Measurements from ENCODE around the gene RYR2. TPM values are rescaled to one million over a fixed set of nuclear protein-coding genes. Genes with fewer than 3 reads are reported as not detected.

The RYR2 gene
- total and polyA plus RNA-seq, 4 experiments from 2014 or later, result not detected

GRCh38 chr1:237690656-237691055 lies 648.7 kb downstream of the RYR2 start:
- CTCF ChIA-PET (ENCODE audit: partially characterized antibody), result no interaction called here
- no peaks in the 10 kb centered on the region for H3K4me1 Mint-ChIP-seq
- peaks cover 0 to 2% of the 10 kb centered on the region in 2 donors for H3K9me3 ChIP-seq (ENCODE audit: control insufficient read depth in 1 of 2, low read length in 2 of 2)
- no peaks in the 10 kb centered on the region for H3K36me3 ChIP-seq (ENCODE audit: insufficient read depth, low read length)
- H3K36me3 Mint-ChIP-seq, result no peaks in the 10 kb centered on the region
- intact Hi-C loops (cut with micrococcal nuclease), result no loop called here
- H3K4me3 ChIP-seq (ENCODE audit: low read length in 2 of 2), result no peak overlapping the region
- H3K27me3 ChIP-seq (ENCODE audit: insufficient read depth, low read length), result no peaks in the 10 kb centered on the region
- H3K27me3 Mint-ChIP-seq, result no peaks in the 10 kb centered on the region
- POLR2A ChIA-PET (ENCODE audit: partially characterized antibody), result no interaction called here
- H3K27ac ChIP-seq (ENCODE audit: low read depth, low read length), result no peak overlapping the region
- no peak overlapping the region for H3K4me3 Mint-ChIP-seq
- H3K27ac Mint-ChIP-seq, result no peak overlapping the region
- no peaks in the 10 kb centered on the region for H3K4me1 ChIP-seq (ENCODE audit: insufficient read depth, low read length)
- no peaks in the 10 kb centered on the region for H3K9me3 Mint-ChIP-seq
- DNase-seq, result no peak

- H3K36me3 Mint-ChIP-seq, result no peaks in the 10 kb centered on the region
- CTCF ChIA-PET (ENCODE audit: partially characterized antibody), result no interaction called here
These were observed 650.3 kb downstream of the RYR2 start for GRCh38 chr1:237692255-237692654.

GRCh38 chr1:237695878-237696277 lies 653.9 kb downstream of the RYR2 start:
- ChIA-PET CTCF (ENCODE audit: partially characterized antibody) (no interaction called here), POLR2A (ENCODE audit: partially characterized antibody) (no interaction called here)
- no peak overlapping the region for H3K27ac ChIP-seq (ENCODE audit: low read depth, low read length)
- Mint-ChIP-seq H3K4me3 (no peak overlapping the region), H3K27me3 (no peaks in the 10 kb centered on the region), H3K36me3 (no peaks in the 10 kb centered on the region), H3K4me1 (no peaks in the 10 kb centered on the region), H3K9me3 (no peaks in the 10 kb centered on the region), H3K27ac (peak overlapping the region in 1 of 7 donors; percentile 7)
- no peak for DNase-seq
- H3K27me3 ChIP-seq (ENCODE audit: insufficient read depth, low read length), result no peaks in the 10 kb centered on the region
- intact Hi-C loops (cut with micrococcal nuclease), result no loop called here
- H3K4me3 ChIP-seq (ENCODE audit: low read length in 2 of 2), result no peak overlapping the region
- H3K9me3 ChIP-seq (ENCODE audit: control insufficient read depth in 1 of 2, low read length in 2 of 2), result peaks cover 0 to 2% of the 10 kb centered on the region in 2 donors
- H3K36me3 ChIP-seq (ENCODE audit: insufficient read depth, low read length), result no peaks in the 10 kb centered on the region
- no peaks in the 10 kb centered on the region for H3K4me1 ChIP-seq (ENCODE audit: insufficient read depth, low read length)

More at GRCh38 chr1:237692255-237692654, 650.3 kb downstream of the RYR2 start:
- no peak for DNase-seq
- Histone ChIP-seq H3K4me3 (ENCODE audit: low read length in 2 of 2) (no peak overlapping the region), H3K9me3 (ENCODE audit: control insufficient read depth in 1 of 2, low read length in 2 of 2) (peaks cover 0 to 2% of the 10 kb centered on the region in 2 donors), H3K4me1 (ENCODE audit: insufficient read depth, low read length) (no peaks in the 10 kb centered on the region), H3K36me3 (ENCODE audit: insufficient read depth, low read length) (no peaks in the 10 kb centered on the region), H3K27ac (ENCODE audit: low read depth, low read length) (no peak overlapping the region), H3K27me3 (ENCODE audit: insufficient read depth, low read length) (no peaks in the 10 kb centered on the region)
- POLR2A ChIA-PET (ENCODE audit: partially characterized antibody), result no interaction called here
- intact Hi-C loops (cut with micrococcal nuclease), result no loop called here
- H3K4me3 Mint-ChIP-seq, result no peak overlapping the region
- no peaks in the 10 kb centered on the region for H3K4me1 Mint-ChIP-seq
- H3K9me3 Mint-ChIP-seq, result no peaks in the 10 kb centered on the region
- H3K27me3 Mint-ChIP-seq, result no peaks in the 10 kb centered on the region
- no peak overlapping the region for H3K27ac Mint-ChIP-seq

- no peak for DNase-seq
- peaks cover 0 to 2% of the 10 kb centered on the region in 2 donors for H3K9me3 ChIP-seq (ENCODE audit: control insufficient read depth in 1 of 2, low read length in 2 of 2)
- H3K4me1 Mint-ChIP-seq, result no peaks in the 10 kb centered on the region
- H3K36me3 ChIP-seq (ENCODE audit: insufficient read depth, low read length), result no peaks in the 10 kb centered on the region
- H3K4me3 Mint-ChIP-seq, result no peak overlapping the region
- no peak overlapping the region for H3K27ac Mint-ChIP-seq
- peaks cover 0 to 2% (median 0%) of the 10 kb centered on the region in 8 donors for H3K9me3 Mint-ChIP-seq
- no peaks in the 10 kb centered on the region for H3K27me3 Mint-ChIP-seq
- POLR2A ChIA-PET (ENCODE audit: partially characterized antibody), result no interaction called here
- no peak overlapping the region for H3K4me3 ChIP-seq (ENCODE audit: low read length in 2 of 2)
- intact Hi-C loops (cut with micrococcal nuclease), result no loop called here
- no peaks in the 10 kb centered on the region for H3K4me1 ChIP-seq (ENCODE audit: insufficient read depth, low read length)
- H3K36me3 Mint-ChIP-seq, result no peaks in the 10 kb centered on the region
- CTCF ChIA-PET (ENCODE audit: partially characterized antibody), result no interaction called here
- H3K27me3 ChIP-seq (ENCODE audit: insufficient read depth, low read length), result no peaks in the 10 kb centered on the region
- no peak overlapping the region for H3K27ac ChIP-seq (ENCODE audit: low read depth, low read length)
These were observed 658.2 kb downstream of the RYR2 start for GRCh38 chr1:237700181-237700580.

- no peak for DNase-seq
- Mint-ChIP-seq H3K36me3 (no peaks in the 10 kb centered on the region), H3K4me3 (no peak overlapping the region), H3K4me1 (no peaks in the 10 kb centered on the region), H3K9me3 (peaks cover 0 to 2% (median 0%) of the 10 kb centered on the region in 8 donors), H3K27ac (no peak overlapping the region), H3K27me3 (no peaks in the 10 kb centered on the region)
- Histone ChIP-seq H3K4me1 (ENCODE audit: insufficient read depth, low read length) (no peaks in the 10 kb centered on the region), H3K9me3 (ENCODE audit: control insufficient read depth in 1 of 2, low read length in 2 of 2) (no peaks in the 10 kb centered on the region), H3K4me3 (ENCODE audit: low read length in 2 of 2) (no peak overlapping the region), H3K27ac (ENCODE audit: low read depth, low read length) (no peak overlapping the region), H3K36me3 (ENCODE audit: insufficient read depth, low read length) (no peaks in the 10 kb centered on the region), H3K27me3 (ENCODE audit: insufficient read depth, low read length) (no peaks in the 10 kb centered on the region)
- ChIA-PET POLR2A (ENCODE audit: partially characterized antibody) (no interaction called here), CTCF (ENCODE audit: partially characterized antibody) (no interaction called here)
- intact Hi-C loops (cut with micrococcal nuclease), result no loop called here
These were observed 659.5 kb downstream of the RYR2 start for GRCh38 chr1:237701534-237701933.

GRCh38 chr1:237702161-237702560 lies 660.2 kb downstream of the RYR2 start:
- Histone ChIP-seq H3K9me3 (ENCODE audit: control insufficient read depth in 1 of 2, low read length in 2 of 2) (no peaks in the 10 kb centered on the region), H3K36me3 (ENCODE audit: insufficient read depth, low read length) (no peaks in the 10 kb centered on the region), H3K27me3 (ENCODE audit: insufficient read depth, low read length) (no peaks in the 10 kb centered on the region), H3K27ac (ENCODE audit: low read depth, low read length) (no peak overlapping the region), H3K4me3 (ENCODE audit: low read length in 2 of 2) (no peak overlapping the region), H3K4me1 (ENCODE audit: insufficient read depth, low read length) (no peaks in the 10 kb centered on the region)
- POLR2A ChIA-PET (ENCODE audit: partially characterized antibody), result no interaction called here
- Mint-ChIP-seq H3K9me3 (peaks cover 0 to 2% (median 0%) of the 10 kb centered on the region in 8 donors), H3K4me3 (no peak overlapping the region), H3K27me3 (no peaks in the 10 kb centered on the region), H3K27ac (no peak overlapping the region), H3K4me1 (no peaks in the 10 kb centered on the region), H3K36me3 (no peaks in the 10 kb centered on the region)
- no peak for DNase-seq
- CTCF ChIA-PET (ENCODE audit: partially characterized antibody), result no interaction called here
- intact Hi-C loops (cut with micrococcal nuclease), result no loop called here

- intact Hi-C loops (cut with micrococcal nuclease), result no loop called here
- Mint-ChIP-seq H3K4me1 (no peaks in the 10 kb centered on the region), H3K36me3 (no peaks in the 10 kb centered on the region), H3K4me3 (no peak overlapping the region), H3K27me3 (no peaks in the 10 kb centered on the region), H3K27ac (no peak overlapping the region), H3K9me3 (peaks cover 0 to 2% (median 0%) of the 10 kb centered on the region in 8 donors)
- Histone ChIP-seq H3K4me3 (ENCODE audit: low read length in 2 of 2) (no peak overlapping the region), H3K9me3 (ENCODE audit: control insufficient read depth in 1 of 2, low read length in 2 of 2) (no peaks in the 10 kb centered on the region), H3K27me3 (ENCODE audit: insufficient read depth, low read length) (no peaks in the 10 kb centered on the region), H3K4me1 (ENCODE audit: insufficient read depth, low read length) (no peaks in the 10 kb centered on the region), H3K36me3 (ENCODE audit: insufficient read depth, low read length) (no peaks in the 10 kb centered on the region), H3K27ac (ENCODE audit: low read depth, low read length) (no peak overlapping the region)
- ChIA-PET CTCF (ENCODE audit: partially characterized antibody) (no interaction called here), POLR2A (ENCODE audit: partially characterized antibody) (no interaction called here)
- DNase-seq, result no peak
These were observed 663.5 kb downstream of the RYR2 start for GRCh38 chr1:237705462-237705861.

- no peaks in the 10 kb centered on the region for H3K36me3 Mint-ChIP-seq
- DNase-seq, result no peak
- no peaks in the 10 kb centered on the region for H3K36me3 ChIP-seq (ENCODE audit: insufficient read depth, low read length)
- H3K4me3 Mint-ChIP-seq, result no peak overlapping the region
- no peak overlapping the region for H3K4me3 ChIP-seq (ENCODE audit: low read length in 2 of 2)
- no peak overlapping the region for H3K27ac Mint-ChIP-seq
- POLR2A ChIA-PET (ENCODE audit: partially characterized antibody), result no interaction called here
- H3K27me3 ChIP-seq (ENCODE audit: insufficient read depth, low read length), result no peaks in the 10 kb centered on the region
- intact Hi-C loops (cut with micrococcal nuclease), result no loop called here
- no peaks in the 10 kb centered on the region for H3K27me3 Mint-ChIP-seq
- H3K9me3 ChIP-seq (ENCODE audit: control insufficient read depth in 1 of 2, low read length in 2 of 2), result no peaks in the 10 kb centered on the region
- CTCF ChIA-PET (ENCODE audit: partially characterized antibody), result no interaction called here
- no peaks in the 10 kb centered on the region for H3K4me1 ChIP-seq (ENCODE audit: insufficient read depth, low read length)
- H3K4me1 Mint-ChIP-seq, result peaks cover 0 to 4% (median 0%) of the 10 kb centered on the region in 4 donors
- peaks cover 0 to 4% (median 0%) of the 10 kb centered on the region in 8 donors for H3K9me3 Mint-ChIP-seq
- no peak overlapping the region for H3K27ac ChIP-seq (ENCODE audit: low read depth, low read length)
These were observed 667.4 kb downstream of the RYR2 start for GRCh38 chr1:237709355-237709754.

Data from CD4-positive, alpha-beta memory T cell (primary cell).